ENCODE measurements around the gene GJB2. TPM values are rescaled to one million over a fixed set of nuclear protein-coding genes. Genes with fewer than 3 reads are reported as not detected.
"Not testable (repeated sequence)": the region's sequence is repeated elsewhere in the genome, so short reads cannot be mapped to it uniquely, and the experiment has no call there.

Gene GJB2
- total RNA-seq, 1 donor from 2014 or later = 5.7 TPM

- H3K4me3 ChIP-seq (ENCODE audit: low read depth, low read length) = peak overlapping the region; percentile 47
- TF ChIP-seq CTCF (conservative IDR thresholded peaks at IDR 0.05; ENCODE audit: low read depth, low read length) = no peak
- DNase-seq (ENCODE audit: low read depth) = no peak
Observed at GRCh38 chr13:20159646-20160305, 33.0 kb downstream of the GJB2 start.

- no peak for DNase-seq (ENCODE audit: low read depth)
- no peak overlapping the region for H3K4me3 ChIP-seq (ENCODE audit: low read depth, low read length)
- no peak for TF ChIP-seq CTCF (conservative IDR thresholded peaks at IDR 0.05; ENCODE audit: low read depth, low read length)
Observed at GRCh38 chr13:20157151-20157796, 35.5 kb downstream of the GJB2 start.

GRCh38 chr13:20156702-20157101, 36.0 kb downstream of the GJB2 start:
- no peak overlapping the region for H3K4me3 ChIP-seq (ENCODE audit: low read depth, low read length)
- DNase-seq (ENCODE audit: low read depth) = no peak
- TF ChIP-seq CTCF (conservative IDR thresholded peaks at IDR 0.05; ENCODE audit: low read depth, low read length) = no peak

- H3K4me3 ChIP-seq (ENCODE audit: low read depth, low read length); DNase-seq (ENCODE audit: low read depth): not testable (repeated sequence)
Observed at GRCh38 chr13:20153290-20153689, 39.4 kb downstream of the GJB2 start.

GRCh38 chr13:20151612-20152011, 41.1 kb downstream of the GJB2 start:
- no peak overlapping the region for H3K4me3 ChIP-seq (ENCODE audit: low read depth, low read length)
- no peak for DNase-seq (ENCODE audit: low read depth)
- TF ChIP-seq CTCF (conservative IDR thresholded peaks at IDR 0.05; ENCODE audit: low read depth, low read length) = no peak

- no peak for DNase-seq (ENCODE audit: low read depth)
- no peak overlapping the region for H3K4me3 ChIP-seq (ENCODE audit: low read depth, low read length)
- TF ChIP-seq CTCF (conservative IDR thresholded peaks at IDR 0.05; ENCODE audit: low read depth, low read length) = no peak
Observed at GRCh38 chr13:20151016-20151415, 41.7 kb downstream of the GJB2 start.

GRCh38 chr13:20150561-20150960, 42.2 kb downstream of the GJB2 start:
- no peak for TF ChIP-seq CTCF (conservative IDR thresholded peaks at IDR 0.05; ENCODE audit: low read depth, low read length)
- DNase-seq (ENCODE audit: low read depth) = no peak
- no peak overlapping the region for H3K4me3 ChIP-seq (ENCODE audit: low read depth, low read length)

Data from epithelial cell of proximal tubule (primary cell).